ENCODE results near the gene ZC3HAV1. TPM values are rescaled to one million over a fixed set of nuclear protein-coding genes. Genes with fewer than 3 reads are reported as not detected.

Gene ZC3HAV1
- total and polyA plus RNA-seq, 2 of the 4 experiments (the other 2 are of a cell fraction): 9.9 to 22.4 TPM

- no TSS peak for BruUV-seq (replicated peaks)
- Histone ChIP-seq H3K9ac (ENCODE audit: low read depth, low read length) (no peak overlapping the region), H2AK5ac (ENCODE audit: low read depth, low read length) (no peak overlapping the region), H3K79me1 (ENCODE audit: low read depth in 1 of 2, low read length in 2 of 2) (peaks cover 0 to 10% of the 10 kb centered on the region in 2 experiments; a peak in 1 of 4 replicates), H3K4me3 (ENCODE audit: insufficient read depth, low read depth, low read length) (no peak overlapping the region), H3K23ac (ENCODE audit: low read depth, low read length) (no peak overlapping the region), H4K91ac (ENCODE audit: insufficient read depth, low read depth, low read length) (no peak overlapping the region), H2BK15ac (ENCODE audit: low read depth, low read length) (no peak overlapping the region), H2BK20ac (ENCODE audit: low read depth, low read length) (no peak overlapping the region), H2AK9ac (replicated peaks; ENCODE audit: low read depth, low read length, poor library complexity) (no peak overlapping the region), H3K4me2 (ENCODE audit: low read depth, low read length) (no peak overlapping the region), H4K20me1 (ENCODE audit: insufficient read depth, low read length) (no peaks in the 10 kb centered on the region), H2AFZ (replicated peaks; ENCODE audit: low read length, poor library complexity) (no peak overlapping the region), H3K4me1 (ENCODE audit: control insufficient read depth, insufficient read depth, low read length) (peaks cover 2% of the 10 kb centered on the region; the same call in 1 of the 2 replicates), H3K36me3 (ENCODE audit: control insufficient read depth, insufficient read depth, low read length) (peaks cover 32% of the 10 kb centered on the region), H3K4ac (ENCODE audit: low read depth, low read length) (no peak overlapping the region), H3K27ac (ENCODE audit: insufficient read depth, low read length) (no peak overlapping the region), H2BK120ac (ENCODE audit: low read depth, low read length) (no peak overlapping the region), H3K18ac (ENCODE audit: low read depth, low read length) (no peak overlapping the region), H2BK5ac (ENCODE audit: low read depth, low read length, poor library complexity, severe bottlenecking) (no peak overlapping the region), H3K9me1 (ENCODE audit: insufficient read depth, low read length) (peaks cover 3% of the 10 kb centered on the region), H4K8ac (ENCODE audit: low read depth in 2 of 2, low read length in 2 of 2) (no peak overlapping the region), H3K56ac (ENCODE audit: extremely low read depth, insufficient read depth, low read length) (no peak overlapping the region), H3K9me3 (ENCODE audit: control insufficient read depth, insufficient read depth, low read length) (no peaks in the 10 kb centered on the region), H4K5ac (ENCODE audit: low read depth, low read length) (no peak overlapping the region), H3K14ac (replicated peaks; ENCODE audit: low read depth, low read length) (no peak overlapping the region), H3K27me3 (ENCODE audit: control insufficient read depth, insufficient read depth, low read length) (no peaks in the 10 kb centered on the region)
- dilution Hi-C loops (cut with HindIII; ENCODE audit: low sequenced_read_pairs, unreplicated experiment): no loop called here
- no peak for ATAC-seq (ENCODE audit: low read depth)
- no peak for TF ChIP-seq RAD21 (IDR thresholded peaks at IDR 0.05; ENCODE audit: low read length)
- no peak for TF ChIP-seq MXI1 (IDR thresholded peaks at IDR 0.05; ENCODE audit: borderline replicate concordance, low read depth, low read length)
- TF ChIP-seq POLR2A (IDR thresholded peaks at IDR 0.05; ENCODE audit: low read depth, low read length): no peak
- no peak for TF ChIP-seq USF2 (IDR thresholded peaks at IDR 0.05; ENCODE audit: low read depth, low read length)
- TF ChIP-seq, protein P1, sequence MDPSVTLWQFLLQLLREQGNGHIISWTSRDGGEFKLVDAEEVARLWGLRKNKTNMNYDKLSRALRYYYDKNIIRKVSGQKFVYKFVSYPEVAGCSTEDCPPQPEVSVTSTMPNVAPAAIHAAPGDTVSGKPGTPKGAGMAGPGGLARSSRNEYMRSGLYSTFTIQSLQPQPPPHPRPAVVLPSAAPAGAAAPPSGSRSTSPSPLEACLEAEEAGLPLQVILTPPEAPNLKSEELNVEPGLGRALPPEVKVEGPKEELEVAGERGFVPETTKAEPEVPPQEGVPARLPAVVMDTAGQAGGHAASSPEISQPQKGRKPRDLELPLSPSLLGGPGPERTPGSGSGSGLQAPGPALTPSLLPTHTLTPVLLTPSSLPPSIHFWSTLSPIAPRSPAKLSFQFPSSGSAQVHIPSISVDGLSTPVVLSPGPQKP (IDR thresholded peaks at IDR 0.05; ENCODE audit: borderline replicate concordance, low read depth, low read length): no peak
- no peak for TF ChIP-seq MAZ (IDR thresholded peaks at IDR 0.05; ENCODE audit: borderline replicate concordance, low read depth, low read length)
- no peak for TF ChIP-seq FOS (IDR thresholded peaks at IDR 0.05; ENCODE audit: low read depth, low read length)
- TF ChIP-seq CEBPB (IDR thresholded peaks at IDR 0.05; ENCODE audit: low read depth, low read length): no peak
- no peak for TF ChIP-seq SMC3 (IDR thresholded peaks at IDR 0.05; ENCODE audit: low read depth, low read length)
- no peak for TF ChIP-seq NFE2L2 (IDR thresholded peaks at IDR 0.05; ENCODE audit: low read depth, low read length)
- TF ChIP-seq CHD1 (IDR thresholded peaks at IDR 0.05; ENCODE audit: low read depth, low read length): no peak
- no peak for TF ChIP-seq CTCF (conservative IDR thresholded peaks at IDR 0.05; ENCODE audit: low read depth, low read length)
- no peak for TF ChIP-seq RFX5 (IDR thresholded peaks at IDR 0.05; ENCODE audit: low read depth, low read length)
- TF ChIP-seq MAFK (IDR thresholded peaks at IDR 0.05; ENCODE audit: low read depth, low read length): no peak
- no peak for TF ChIP-seq BHLHE40 (IDR thresholded peaks at IDR 0.05; ENCODE audit: low read depth, low read length)
- DNase-seq: no peak
- 90% methylated on average over 2 of the region's 11 CpGs; no CpG with 5 or more reads in 1 of the 2 experiments for WGBS, 2 experiments (ENCODE audit: extremely low coverage in 2 of 2, insufficient read length in 1 of 2)
- in situ Hi-C loops (cut with MboI; ENCODE audit: low sequenced_read_pairs): loop anchor here (10.0 kb wide), 1 partner anchor 191 kb away; no protein-coding TSS in a partner anchor
- POLR2A ChIA-PET (ENCODE audit: unreplicated experiment): no interaction called here
- CTCF ChIA-PET: interaction anchor here (1.2 to 1.9 kb wide), 4 partner anchors 11 to 41 kb away, joined by 3 to 14 read pairs (median 5); partner anchors contain the start of gene ZC3HAV1L
- intact Hi-C loops (cut with micrococcal nuclease): loop anchor here (1.0 to 2.0 kb wide), 4 partner anchors 57 to 338 kb away; a partner anchor contains a TSS
These were observed 33.4 kb downstream of the ZC3HAV1 start for GRCh38 chr7:139075871-139076686.
